OCI-LY7 (cell line): ENCODE data around the gene CRMP1. TPM values are rescaled to one million over a fixed set of nuclear protein-coding genes. Genes with fewer than 3 reads are reported as not detected.
"Not testable (repeated sequence)": the region's sequence is repeated elsewhere in the genome, so short reads cannot be mapped to it uniquely, and the experiment has no call there.

Source experiments
- BruUV-seq: library from RNA; stranded (reverse); fragments of 400-500 nt; replicated peaks from 2 replicates; lab custom pipeline; 2021; lab: Mats Ljungman, UMichigan
- CTCF ChIA-PET: fragments of 300-600 bp; sonication (Branson Sonifier 250); formaldehyde crosslinking; loops from one replicate; lab custom pipeline; 2022; ENCODE audit warnings: antibody characterized with exemption; ENCODE audit not compliant: unreplicated experiment; lab: Charles Lee
- POLR2A ChIA-PET: fragments of 300-600 bp; sonication (Branson Sonifier 250); formaldehyde crosslinking; loops from one replicate; lab custom pipeline; 2022; ENCODE audit warnings: antibody characterized with exemption; lab: Charles Lee
- DNase-seq: peaks from one replicate; pipeline ENCODE4 v3.0.0-alpha.2; 2015; ENCODE audit warnings: low spot score
- H2AFZ ChIP-seq: fragments of 200-600 bp; sonication (generic), shearing (Covaris generic); 2 replicates; pipeline ENCODE4 v1.6.1; 2014; ENCODE audit warnings: mild to moderate bottlenecking, antibody characterized with exemption, low read length, moderate library complexity
- H3K27ac ChIP-seq: fragments of 200-600 bp; sonication (generic); 2 replicates; pipeline ENCODE4 v1.5.1; 2014; ENCODE audit warnings: mixed run types, low read depth, mild to moderate bottlenecking, moderate library complexity, low read length, inconsistent platforms; ENCODE audit not compliant: poor library complexity, severe bottlenecking
- H3K36me3 ChIP-seq: fragments of 200-600 bp; sonication (generic); 2 replicates; pipeline ENCODE4 v1.6.1; 2014; ENCODE audit warnings: mild to moderate bottlenecking, antibody characterized with exemption, low read length, moderate library complexity, mixed read lengths; ENCODE audit not compliant: insufficient read depth
- H3K4me1 ChIP-seq: fragments of 200-600 bp; sonication (generic); 2 replicates; pipeline ENCODE4 v1.5.1; 2014; ENCODE audit warnings: mild to moderate bottlenecking, low read length; ENCODE audit not compliant: insufficient read depth, poor library complexity, severe bottlenecking
- H3K4me2 ChIP-seq: fragments of 200-600 bp; sonication (generic); 2 replicates; pipeline ENCODE4 v1.6.1; 2014; ENCODE audit warnings: mild to moderate bottlenecking, low read length
- H3K4me3 ChIP-seq: fragments of 200-600 bp; sonication (generic); 2 replicates; pipeline ENCODE4 v1.5.1; 2014; ENCODE audit warnings: mild to moderate bottlenecking, low read depth, low read length; ENCODE audit not compliant: poor library complexity, severe bottlenecking
- H3K79me2 ChIP-seq: fragments of 200-600 bp; sonication (generic); 2 replicates; pipeline ENCODE4 v1.6.1; 2016; ENCODE audit warnings: low read depth, mild to moderate bottlenecking, low read length, moderate library complexity, mixed read lengths; ENCODE audit not compliant: insufficient read depth
- H3K9me2 ChIP-seq: fragments of 200-600 bp; sonication (generic); 2 replicates; pipeline ENCODE4 v1.6.1; 2016; ENCODE audit warnings: mild to moderate bottlenecking, low read length, mixed read lengths; ENCODE audit not compliant: insufficient read depth
- H3K9me3 ChIP-seq: fragments of 200-600 bp; sonication (generic); 2 replicates; pipeline ENCODE4 v1.6.1; 2014; ENCODE audit warnings: mild to moderate bottlenecking, mixed run types, low read length, mixed read lengths
- H4K20me1 ChIP-seq: fragments of 200-600 bp; sonication (generic); 2 replicates; pipeline ENCODE4 v1.6.1; 2014; ENCODE audit warnings: mild to moderate bottlenecking, antibody characterized with exemption, low read length, moderate library complexity, mixed read lengths; ENCODE audit not compliant: insufficient read depth
- EZH2phosphoT487 ChIP-seq: fragments of 200-600 bp; sonication (generic); IDR thresholded peaks from 2 replicates; pipeline ENCODE4 v1.6.1; 2018; ENCODE audit warnings: low read depth, borderline replicate concordance, mild to moderate bottlenecking, mixed run types, antibody characterized with exemption, low read length, moderate library complexity, mixed read lengths
- intact Hi-C: fragments of 100-400 bp; cut with micrococcal nuclease; formaldehyde crosslinking; loops from one replicate; pipeline ENCODE4 v1.10.0; 2022; ENCODE audit not compliant: unreplicated experiment
- total RNA-seq, 2 experiments: library from RNA; depleted of rRNA in 1 of 2; stranded (reverse); fragments of >200 nt in 1 of 2; shearing (Covaris generic) in 1 of 2; gene quantifications; 2 replicates each; pipeline ENCODE4 v1.2.3, GENCODE V29; 2014 to 2022
- TF ChIP-seq, protein P1 (sequence below): fragments of 200-600 bp; sonication (generic); conservative IDR thresholded peaks from 2 replicates; pipeline ENCODE4 v1.5.1; 2014; ENCODE audit warnings: mild to moderate bottlenecking, antibody characterized with exemption, low read length, moderate library complexity, mixed read lengths

CRMP1 gene
- total RNA-seq, 2 experiments from 2014 or later: not detected

DNA sequence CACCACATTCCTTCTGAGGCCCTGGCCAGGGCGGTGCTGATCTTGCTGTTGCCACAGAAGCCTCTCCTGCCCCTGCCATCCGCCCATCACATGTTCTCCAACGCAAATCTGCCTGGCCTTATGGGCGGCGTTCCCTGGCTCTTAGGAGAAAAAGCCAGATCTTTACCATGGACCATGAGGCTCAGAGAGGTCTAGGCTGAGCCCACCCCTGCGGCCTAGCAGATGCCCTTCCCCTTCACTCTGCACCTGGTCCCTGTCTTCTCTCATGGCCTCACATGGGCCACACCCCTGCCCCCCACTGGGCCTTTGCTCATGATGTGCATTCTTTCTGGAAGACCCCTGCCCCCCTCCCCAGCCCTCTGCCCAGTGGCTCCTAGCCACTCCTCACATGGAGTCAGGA is 78.5 kb downstream of the CRMP1 start:
- Histone ChIP-seq H3K79me2 (no peaks in the 10 kb centered on the region), H3K27ac (no peak overlapping the region), H3K4me1 (no peaks in the 10 kb centered on the region), H3K4me2 (no peak overlapping the region), H3K9me2 (no peaks in the 10 kb centered on the region), H3K36me3 (no peaks in the 10 kb centered on the region), H3K9me3 (no peaks in the 10 kb centered on the region), H3K4me3 (no peak overlapping the region), H2AFZ (no peak overlapping the region), H4K20me1 (no peaks in the 10 kb centered on the region)
- CTCF ChIA-PET: no interaction called here
- TF ChIP-seq, protein P1, sequence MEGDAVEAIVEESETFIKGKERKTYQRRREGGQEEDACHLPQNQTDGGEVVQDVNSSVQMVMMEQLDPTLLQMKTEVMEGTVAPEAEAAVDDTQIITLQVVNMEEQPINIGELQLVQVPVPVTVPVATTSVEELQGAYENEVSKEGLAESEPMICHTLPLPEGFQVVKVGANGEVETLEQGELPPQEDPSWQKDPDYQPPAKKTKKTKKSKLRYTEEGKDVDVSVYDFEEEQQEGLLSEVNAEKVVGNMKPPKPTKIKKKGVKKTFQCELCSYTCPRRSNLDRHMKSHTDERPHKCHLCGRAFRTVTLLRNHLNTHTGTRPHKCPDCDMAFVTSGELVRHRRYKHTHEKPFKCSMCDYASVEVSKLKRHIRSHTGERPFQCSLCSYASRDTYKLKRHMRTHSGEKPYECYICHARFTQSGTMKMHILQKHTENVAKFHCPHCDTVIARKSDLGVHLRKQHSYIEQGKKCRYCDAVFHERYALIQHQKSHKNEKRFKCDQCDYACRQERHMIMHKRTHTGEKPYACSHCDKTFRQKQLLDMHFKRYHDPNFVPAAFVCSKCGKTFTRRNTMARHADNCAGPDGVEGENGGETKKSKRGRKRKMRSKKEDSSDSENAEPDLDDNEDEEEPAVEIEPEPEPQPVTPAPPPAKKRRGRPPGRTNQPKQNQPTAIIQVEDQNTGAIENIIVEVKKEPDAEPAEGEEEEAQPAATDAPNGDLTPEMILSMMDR: no peak
- TF ChIP-seq EZH2phosphoT487: no peak
- DNase-seq: no peak
- no TSS peak for BruUV-seq
- POLR2A ChIA-PET: no interaction called here
- intact Hi-C loops: loop anchor here (10.0 kb wide), 1 partner anchor 820 kb away; no protein-coding TSS in a partner anchor

DNA sequence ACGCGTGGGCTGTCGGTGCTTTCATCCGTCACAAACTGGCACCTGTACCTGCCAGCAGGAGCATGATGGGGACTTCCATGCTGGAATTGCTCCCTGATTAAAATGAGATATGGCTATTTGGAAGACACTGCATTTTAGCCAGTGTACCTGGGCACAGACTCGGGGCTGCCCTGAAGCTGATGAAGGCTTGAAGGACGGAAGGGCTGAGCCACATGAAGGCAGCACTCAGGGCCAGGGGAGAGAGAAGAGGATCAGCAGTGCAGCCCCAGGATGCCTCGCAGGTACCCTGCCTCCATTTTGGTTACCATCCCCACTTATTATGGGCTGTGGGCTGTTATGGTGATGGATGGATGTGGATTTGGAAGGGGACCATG is 79.0 kb downstream of the CRMP1 start:
- Histone ChIP-seq H2AFZ (no peak overlapping the region), H3K9me3 (no peaks in the 10 kb centered on the region), H3K36me3 (no peaks in the 10 kb centered on the region), H3K9me2 (no peaks in the 10 kb centered on the region), H3K27ac (no peak overlapping the region), H3K4me1 (no peaks in the 10 kb centered on the region), H3K79me2 (no peaks in the 10 kb centered on the region), H4K20me1 (no peaks in the 10 kb centered on the region), H3K4me3 (no peak overlapping the region), H3K4me2 (no peak overlapping the region)
- POLR2A ChIA-PET: no interaction called here
- TF ChIP-seq EZH2phosphoT487: no peak
- TF ChIP-seq, protein P1: no peak
- intact Hi-C loops: loop anchor here (2.0 to 10.0 kb wide), 2 partner anchors 413 to 819 kb away; no protein-coding TSS in a partner anchor
- DNase-seq: no peak
- CTCF ChIA-PET: no interaction called here
- BruUV-seq: no TSS peak

DNA sequence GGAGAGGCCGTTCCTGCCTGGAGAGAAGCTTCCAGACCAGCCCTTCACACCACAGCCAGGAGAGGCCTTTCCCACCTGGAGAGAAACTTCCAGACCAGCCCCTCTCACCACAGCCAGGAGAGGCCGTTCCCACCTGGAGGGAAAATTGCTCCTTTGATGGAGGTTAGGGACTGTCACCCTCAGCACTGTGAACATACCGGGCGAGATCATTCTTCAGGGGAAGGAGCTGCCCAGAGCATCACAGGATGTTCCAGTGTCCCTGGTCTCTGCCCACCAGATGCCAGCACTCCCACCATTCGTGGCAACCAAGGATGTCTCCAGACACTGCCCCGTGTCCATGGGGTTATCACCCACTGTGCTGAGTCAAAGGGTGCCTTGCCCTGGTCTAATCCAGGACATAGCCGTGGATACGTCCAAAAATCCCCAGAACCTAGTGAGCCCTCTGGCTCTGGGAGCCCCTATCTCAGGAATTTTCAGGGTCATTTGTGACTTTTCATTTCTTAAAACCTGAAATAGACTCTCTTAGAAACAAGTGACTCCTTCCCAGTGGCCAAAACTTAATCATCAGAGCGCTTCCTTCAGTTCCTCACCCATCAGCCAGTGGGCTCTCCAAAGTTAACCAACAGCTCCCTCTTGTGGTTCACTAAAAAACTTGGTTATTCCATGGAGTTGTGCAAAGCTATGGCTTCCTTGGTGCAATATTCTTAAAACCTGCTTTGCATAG is 80.2 kb downstream of the CRMP1 start:
- no peaks in the 10 kb centered on the region for H3K9me3 ChIP-seq
- DNase-seq: peak; percentile 71
- H4K20me1 ChIP-seq: no peaks in the 10 kb centered on the region
- H3K4me1 ChIP-seq: no peaks in the 10 kb centered on the region
- H3K4me3 ChIP-seq: no peak overlapping the region
- no peaks in the 10 kb centered on the region for H3K9me2 ChIP-seq
- ChIA-PET POLR2A (interaction anchor here (0.7 kb wide), 1 partner anchor 523 kb away, joined by 3 read pairs; no protein-coding TSS in a partner anchor), CTCF (no interaction called here)
- H3K4me2 ChIP-seq: no peak overlapping the region
- no peaks in the 10 kb centered on the region for H3K36me3 ChIP-seq
- no peak for TF ChIP-seq EZH2phosphoT487
- TF ChIP-seq, protein P1: peak; percentile 84
- H3K27ac ChIP-seq: no peak overlapping the region
- 0 out of 2 replicates have a peak overlapping the region, but pooled peaks have one; percentile 12 for H2AFZ ChIP-seq
- intact Hi-C loops: loop anchor here (2.0 to 10.0 kb wide), 2 partner anchors 412 to 818 kb away; no protein-coding TSS in a partner anchor
- H3K79me2 ChIP-seq: no peaks in the 10 kb centered on the region
- BruUV-seq: no TSS peak

DNA sequence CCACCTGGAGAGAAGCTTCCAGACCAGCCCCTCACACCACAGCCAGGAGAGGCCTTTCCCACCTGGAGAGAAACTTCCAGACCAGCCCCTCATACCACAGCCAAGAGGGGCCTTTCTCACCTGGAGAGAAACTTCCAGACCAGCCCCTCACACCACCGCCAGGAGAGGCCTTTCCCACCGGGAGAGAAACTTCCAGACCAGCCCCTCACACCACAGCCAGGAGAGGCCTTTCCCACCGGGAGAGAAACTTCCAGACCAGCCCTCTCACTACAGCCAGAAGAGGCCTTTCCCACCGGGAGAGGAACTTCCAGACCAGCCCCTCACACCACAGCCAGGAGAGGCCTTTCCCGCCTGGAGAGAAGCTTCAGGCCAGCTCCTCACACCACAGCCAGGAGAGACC is 80.8 kb downstream of the CRMP1 start:
- DNase-seq, BruUV-seq, H3K79me2 ChIP-seq, H3K27ac ChIP-seq, H3K4me3 ChIP-seq, H3K4me2 ChIP-seq, H3K9me2 ChIP-seq, H4K20me1 ChIP-seq, H3K36me3 ChIP-seq, H2AFZ ChIP-seq, CTCF ChIA-PET, H3K4me1 ChIP-seq, H3K9me3 ChIP-seq: not testable (repeated sequence)
- intact Hi-C loops: loop anchor here (2.0 to 10.0 kb wide), 2 partner anchors 411 to 817 kb away; no protein-coding TSS in a partner anchor
- POLR2A ChIA-PET: interaction anchor here (0.7 kb wide), 1 partner anchor 522 kb away, joined by 3 read pairs; no protein-coding TSS in a partner anchor
